ENCODE results near the gene CPS1. TPM values are rescaled to one million over a fixed set of nuclear protein-coding genes. Genes with fewer than 3 reads are reported as not detected.

CPS1 gene
- total and polyA plus RNA-seq, 2 experiments from 2014 or later, result 5.5 to 11.0 TPM

DNA sequence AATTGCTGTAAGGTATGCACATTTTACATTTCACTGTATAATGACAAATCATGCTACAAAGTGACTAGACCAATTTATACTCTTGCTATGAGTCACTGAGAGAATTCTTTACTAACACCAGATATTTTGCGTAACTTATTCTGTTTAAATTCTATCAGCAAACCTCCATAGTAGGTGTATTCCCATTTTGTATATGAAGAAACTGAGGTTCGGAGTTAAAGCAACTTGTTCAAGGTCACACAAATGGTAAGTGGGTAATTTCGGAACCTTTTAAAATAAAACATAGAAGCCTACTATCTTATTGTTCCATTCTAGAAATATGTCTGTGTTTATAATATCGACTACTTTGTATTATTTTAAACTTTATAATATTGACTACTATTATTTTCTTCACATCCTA lies 15.9 kb upstream of the CPS1 start:
- Mint-ChIP-seq H3K27me3 (ENCODE audit: insufficient read depth, low read depth, poor library complexity) (no peaks in the 10 kb centered on the region), H3K4me3 (no peak overlapping the region)
- no peaks in the 10 kb centered on the region for H3K79me2 ChIP-seq (replicated peaks; ENCODE audit: insufficient read depth)

More for the DNA sequence above, 15.9 kb upstream of the CPS1 start:
- Mint-ChIP-seq H3K4me1 (peaks cover 21% of the 10 kb centered on the region), H3K36me3 (ENCODE audit: low read depth) (no peaks in the 10 kb centered on the region), H3K27ac (no peak overlapping the region), H3K9me3 (no peaks in the 10 kb centered on the region)
- DNase-seq (ENCODE audit: low spot score) (no peak), ATAC-seq (no peak)
- TF ChIP-seq, protein P1, sequence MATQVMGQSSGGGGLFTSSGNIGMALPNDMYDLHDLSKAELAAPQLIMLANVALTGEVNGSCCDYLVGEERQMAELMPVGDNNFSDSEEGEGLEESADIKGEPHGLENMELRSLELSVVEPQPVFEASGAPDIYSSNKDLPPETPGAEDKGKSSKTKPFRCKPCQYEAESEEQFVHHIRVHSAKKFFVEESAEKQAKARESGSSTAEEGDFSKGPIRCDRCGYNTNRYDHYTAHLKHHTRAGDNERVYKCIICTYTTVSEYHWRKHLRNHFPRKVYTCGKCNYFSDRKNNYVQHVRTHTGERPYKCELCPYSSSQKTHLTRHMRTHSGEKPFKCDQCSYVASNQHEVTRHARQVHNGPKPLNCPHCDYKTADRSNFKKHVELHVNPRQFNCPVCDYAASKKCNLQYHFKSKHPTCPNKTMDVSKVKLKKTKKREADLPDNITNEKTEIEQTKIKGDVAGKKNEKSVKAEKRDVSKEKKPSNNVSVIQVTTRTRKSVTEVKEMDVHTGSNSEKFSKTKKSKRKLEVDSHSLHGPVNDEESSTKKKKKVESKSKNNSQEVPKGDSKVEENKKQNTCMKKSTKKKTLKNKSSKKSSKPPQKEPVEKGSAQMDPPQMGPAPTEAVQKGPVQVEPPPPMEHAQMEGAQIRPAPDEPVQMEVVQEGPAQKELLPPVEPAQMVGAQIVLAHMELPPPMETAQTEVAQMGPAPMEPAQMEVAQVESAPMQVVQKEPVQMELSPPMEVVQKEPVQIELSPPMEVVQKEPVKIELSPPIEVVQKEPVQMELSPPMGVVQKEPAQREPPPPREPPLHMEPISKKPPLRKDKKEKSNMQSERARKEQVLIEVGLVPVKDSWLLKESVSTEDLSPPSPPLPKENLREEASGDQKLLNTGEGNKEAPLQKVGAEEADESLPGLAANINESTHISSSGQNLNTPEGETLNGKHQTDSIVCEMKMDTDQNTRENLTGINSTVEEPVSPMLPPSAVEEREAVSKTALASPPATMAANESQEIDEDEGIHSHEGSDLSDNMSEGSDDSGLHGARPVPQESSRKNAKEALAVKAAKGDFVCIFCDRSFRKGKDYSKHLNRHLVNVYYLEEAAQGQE (IDR thresholded peaks at IDR 0.05; ENCODE audit: unreplicated experiment), result no peak
- TF ChIP-seq ZNF114 (CRISPR knock-in tag; IDR thresholded peaks at IDR 0.05), result no peak
- TF ChIP-seq EZH2phosphoT487 (IDR thresholded peaks at IDR 0.05; ENCODE audit: unreplicated experiment), result no peak
- TF ChIP-seq ZNF331 (CRISPR knock-in tag; IDR thresholded peaks at IDR 0.05; ENCODE audit: low read depth), result no peak
- TF ChIP-seq NANOG (IDR thresholded peaks at IDR 0.05; ENCODE audit: borderline replicate concordance), result no peak
- TF ChIP-seq, protein P2, sequence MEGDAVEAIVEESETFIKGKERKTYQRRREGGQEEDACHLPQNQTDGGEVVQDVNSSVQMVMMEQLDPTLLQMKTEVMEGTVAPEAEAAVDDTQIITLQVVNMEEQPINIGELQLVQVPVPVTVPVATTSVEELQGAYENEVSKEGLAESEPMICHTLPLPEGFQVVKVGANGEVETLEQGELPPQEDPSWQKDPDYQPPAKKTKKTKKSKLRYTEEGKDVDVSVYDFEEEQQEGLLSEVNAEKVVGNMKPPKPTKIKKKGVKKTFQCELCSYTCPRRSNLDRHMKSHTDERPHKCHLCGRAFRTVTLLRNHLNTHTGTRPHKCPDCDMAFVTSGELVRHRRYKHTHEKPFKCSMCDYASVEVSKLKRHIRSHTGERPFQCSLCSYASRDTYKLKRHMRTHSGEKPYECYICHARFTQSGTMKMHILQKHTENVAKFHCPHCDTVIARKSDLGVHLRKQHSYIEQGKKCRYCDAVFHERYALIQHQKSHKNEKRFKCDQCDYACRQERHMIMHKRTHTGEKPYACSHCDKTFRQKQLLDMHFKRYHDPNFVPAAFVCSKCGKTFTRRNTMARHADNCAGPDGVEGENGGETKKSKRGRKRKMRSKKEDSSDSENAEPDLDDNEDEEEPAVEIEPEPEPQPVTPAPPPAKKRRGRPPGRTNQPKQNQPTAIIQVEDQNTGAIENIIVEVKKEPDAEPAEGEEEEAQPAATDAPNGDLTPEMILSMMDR (conservative IDR thresholded peaks at IDR 0.05; ENCODE audit: low read depth in 2 of 2), result no peak
- TF ChIP-seq EZH2 (IDR thresholded peaks at IDR 0.05; ENCODE audit: low read depth, unreplicated experiment), result no peak
- TF ChIP-seq, protein P3, sequence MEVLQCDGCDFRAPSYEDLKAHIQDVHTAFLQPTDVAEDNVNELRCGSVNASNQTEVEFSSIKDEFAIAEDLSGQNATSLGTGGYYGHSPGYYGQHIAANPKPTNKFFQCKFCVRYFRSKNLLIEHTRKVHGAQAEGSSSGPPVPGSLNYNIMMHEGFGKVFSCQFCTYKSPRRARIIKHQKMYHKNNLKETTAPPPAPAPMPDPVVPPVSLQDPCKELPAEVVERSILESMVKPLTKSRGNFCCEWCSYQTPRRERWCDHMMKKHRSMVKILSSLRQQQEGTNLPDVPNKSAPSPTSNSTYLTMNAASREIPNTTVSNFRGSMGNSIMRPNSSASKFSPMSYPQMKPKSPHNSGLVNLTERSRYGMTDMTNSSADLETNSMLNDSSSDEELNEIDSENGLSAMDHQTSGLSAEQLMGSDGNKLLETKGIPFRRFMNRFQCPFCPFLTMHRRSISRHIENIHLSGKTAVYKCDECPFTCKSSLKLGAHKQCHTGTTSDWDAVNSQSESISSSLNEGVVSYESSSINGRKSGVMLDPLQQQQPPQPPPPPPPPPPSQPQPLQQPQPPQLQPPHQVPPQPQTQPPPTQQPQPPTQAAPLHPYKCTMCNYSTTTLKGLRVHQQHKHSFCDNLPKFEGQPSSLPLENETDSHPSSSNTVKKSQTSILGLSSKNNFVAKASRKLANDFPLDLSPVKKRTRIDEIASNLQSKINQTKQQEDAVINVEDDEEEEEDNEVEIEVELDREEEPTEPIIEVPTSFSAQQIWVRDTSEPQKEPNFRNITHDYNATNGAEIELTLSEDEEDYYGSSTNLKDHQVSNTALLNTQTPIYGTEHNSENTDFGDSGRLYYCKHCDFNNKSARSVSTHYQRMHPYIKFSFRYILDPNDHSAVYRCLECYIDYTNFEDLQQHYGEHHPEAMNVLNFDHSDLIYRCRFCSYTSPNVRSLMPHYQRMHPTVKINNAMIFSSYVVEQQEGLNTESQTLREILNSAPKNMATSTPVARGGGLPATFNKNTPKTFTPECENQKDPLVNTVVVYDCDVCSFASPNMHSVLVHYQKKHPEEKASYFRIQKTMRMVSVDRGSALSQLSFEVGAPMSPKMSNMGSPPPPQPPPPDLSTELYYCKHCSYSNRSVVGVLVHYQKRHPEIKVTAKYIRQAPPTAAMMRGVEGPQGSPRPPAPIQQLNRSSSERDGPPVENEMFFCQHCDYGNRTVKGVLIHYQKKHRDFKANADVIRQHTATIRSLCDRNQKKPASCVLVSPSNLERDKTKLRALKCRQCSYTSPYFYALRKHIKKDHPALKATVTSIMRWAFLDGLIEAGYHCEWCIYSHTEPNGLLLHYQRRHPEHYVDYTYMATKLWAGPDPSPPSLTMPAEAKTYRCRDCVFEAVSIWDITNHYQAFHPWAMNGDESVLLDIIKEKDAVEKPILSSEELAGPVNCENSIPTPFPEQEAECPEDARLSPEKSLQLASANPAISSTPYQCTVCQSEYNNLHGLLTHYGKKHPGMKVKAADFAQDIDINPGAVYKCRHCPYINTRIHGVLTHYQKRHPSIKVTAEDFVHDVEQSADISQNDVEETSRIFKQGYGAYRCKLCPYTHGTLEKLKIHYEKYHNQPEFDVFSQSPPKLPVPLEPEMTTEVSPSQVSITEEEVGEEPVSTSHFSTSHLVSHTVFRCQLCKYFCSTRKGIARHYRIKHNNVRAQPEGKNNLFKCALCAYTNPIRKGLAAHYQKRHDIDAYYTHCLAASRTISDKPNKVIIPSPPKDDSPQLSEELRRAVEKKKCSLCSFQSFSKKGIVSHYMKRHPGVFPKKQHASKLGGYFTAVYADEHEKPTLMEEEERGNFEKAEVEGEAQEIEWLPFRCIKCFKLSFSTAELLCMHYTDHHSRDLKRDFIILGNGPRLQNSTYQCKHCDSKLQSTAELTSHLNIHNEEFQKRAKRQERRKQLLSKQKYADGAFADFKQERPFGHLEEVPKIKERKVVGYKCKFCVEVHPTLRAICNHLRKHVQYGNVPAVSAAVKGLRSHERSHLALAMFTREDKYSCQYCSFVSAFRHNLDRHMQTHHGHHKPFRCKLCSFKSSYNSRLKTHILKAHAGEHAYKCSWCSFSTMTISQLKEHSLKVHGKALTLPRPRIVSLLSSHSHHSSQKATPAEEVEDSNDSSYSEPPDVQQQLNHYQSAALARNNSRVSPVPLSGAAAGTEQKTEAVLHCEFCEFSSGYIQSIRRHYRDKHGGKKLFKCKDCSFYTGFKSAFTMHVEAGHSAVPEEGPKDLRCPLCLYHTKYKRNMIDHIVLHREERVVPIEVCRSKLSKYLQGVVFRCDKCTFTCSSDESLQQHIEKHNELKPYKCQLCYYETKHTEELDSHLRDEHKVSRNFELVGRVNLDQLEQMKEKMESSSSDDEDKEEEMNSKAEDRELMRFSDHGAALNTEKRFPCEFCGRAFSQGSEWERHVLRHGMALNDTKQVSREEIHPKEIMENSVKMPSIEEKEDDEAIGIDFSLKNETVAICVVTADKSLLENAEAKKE (CRISPR knock-in tag; IDR thresholded peaks at IDR 0.05), result no peak
- Histone ChIP-seq H3K4me2 (no peak overlapping the region), H3K4me1 (ENCODE audit: insufficient read depth) (peaks cover 16% of the 10 kb centered on the region), H3K4me3 (no peak overlapping the region), H3F3A (replicated peaks; ENCODE audit: low read depth) (no peaks in the 10 kb centered on the region), H4K20me1 (replicated peaks; ENCODE audit: insufficient read depth) (no peaks in the 10 kb centered on the region), H2AFZ (no peak overlapping the region), H3K27ac (ENCODE audit: low read depth) (no peak overlapping the region), H3K9me2 (ENCODE audit: insufficient read depth) (no peaks in the 10 kb centered on the region; the same call in 1 of the 2 replicates), H3K27me3 (ENCODE audit: insufficient read depth) (no peaks in the 10 kb centered on the region), H3K36me3 (ENCODE audit: insufficient read depth) (no peaks in the 10 kb centered on the region)
